SK-N-MC (cell line): ENCODE results near the gene LY9.
"Not testable (repeated sequence)": the region's sequence is repeated elsewhere in the genome, so short reads cannot be mapped to it uniquely, and the experiment has no call there.

ENCODE experiments used
- DNase-seq: peaks from one replicate; pipeline ENCODE4 v3.0.0-alpha.2; 2011; ENCODE audit warnings: low read depth, low spot score
- H3K27ac ChIP-seq: fragments of 200-600 bp; sonication (generic); 2 replicates; pipeline ENCODE4 v1.5.1; 2016; ENCODE audit warnings: mixed run types
- H3K36me3 ChIP-seq: fragments of 200-600 bp; sonication (generic); 2 replicates; pipeline ENCODE4 v1.6.1; 2017; ENCODE audit warnings: antibody characterized with exemption, low read length, mixed read lengths; ENCODE audit not compliant: insufficient read depth
- H3K4me3 ChIP-seq: fragments of 200-600 bp; sonication (generic); 2 replicates; pipeline ENCODE4 v1.5.1; 2016
- H3K9ac ChIP-seq: fragments of 200-600 bp; sonication (generic); 2 replicates; pipeline ENCODE4 v1.8.0; 2017; ENCODE audit warnings: mixed run types, mixed read lengths; ENCODE audit not compliant: insufficient read length
- H3K9me3 ChIP-seq: fragments of 200-600 bp; sonication (generic); 2 replicates; pipeline ENCODE4 v1.6.1; 2017; ENCODE audit warnings: low read depth, mild to moderate bottlenecking, antibody characterized with exemption, low read length, moderate library complexity, mixed read lengths
- EZH2 ChIP-seq: fragments of 200-600 bp; sonication (generic); IDR thresholded peaks from one replicate; pipeline ENCODE4 v1.6.1; 2017; ENCODE audit warnings: antibody characterized with exemption
- FOXP2 ChIP-seq: optimal IDR thresholded peaks from 2 replicates; pipeline ENCODE3; 2011; ENCODE audit warnings: mild to moderate bottlenecking, moderate library complexity; ENCODE audit not compliant: insufficient read depth; ENCODE audit errors: extremely low read length, control extremely low read depth
- POLR2AphosphoS5 ChIP-seq: IDR thresholded peaks from 2 replicates; pipeline ENCODE4 v1.6.1; 2012; ENCODE audit warnings: mild to moderate bottlenecking, low read depth, low read length, borderline replicate concordance

The LY9 gene

GRCh38 chr1:160866695-160867260 is 70.8 kb downstream of the LY9 start:
- no peaks in the 10 kb centered on the region for H3K9me3 ChIP-seq
- H3K9ac ChIP-seq: no peak overlapping the region
- TF ChIP-seq POLR2AphosphoS5 (no peak), FOXP2 (no peak), EZH2 (no peak)
- no peak overlapping the region for H3K27ac ChIP-seq
- no peaks in the 10 kb centered on the region for H3K36me3 ChIP-seq
- no peak for DNase-seq
- H3K4me3 ChIP-seq: no peak overlapping the region

DNA sequence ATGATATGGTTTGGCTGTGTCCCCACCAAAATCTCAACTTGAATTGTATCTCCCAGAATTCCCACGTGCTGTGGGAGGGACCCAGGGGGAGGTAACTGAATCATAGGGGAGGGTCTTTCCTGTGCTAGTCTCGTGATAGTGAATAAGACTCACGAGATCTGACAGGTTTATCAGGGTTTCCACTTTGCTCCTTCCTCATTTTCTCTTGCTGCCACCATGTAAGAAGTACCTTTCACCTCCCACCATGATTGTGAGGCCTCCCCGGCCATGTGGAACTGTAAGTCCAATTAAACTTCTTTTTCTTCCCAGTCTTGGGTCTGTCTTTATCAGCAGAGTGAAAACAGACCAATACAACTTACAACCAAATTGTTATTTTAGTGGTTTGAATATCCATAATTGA is 71.7 kb downstream of the LY9 start:
- not testable (repeated sequence) for H3K9ac ChIP-seq, DNase-seq, H3K36me3 ChIP-seq, H3K27ac ChIP-seq, H3K4me3 ChIP-seq, H3K9me3 ChIP-seq

- no peaks in the 10 kb centered on the region for H3K9me3 ChIP-seq
- no peak overlapping the region for H3K27ac ChIP-seq
Measured at GRCh38 chr1:160868141-160868540, 72.2 kb downstream of the LY9 start.

DNA sequence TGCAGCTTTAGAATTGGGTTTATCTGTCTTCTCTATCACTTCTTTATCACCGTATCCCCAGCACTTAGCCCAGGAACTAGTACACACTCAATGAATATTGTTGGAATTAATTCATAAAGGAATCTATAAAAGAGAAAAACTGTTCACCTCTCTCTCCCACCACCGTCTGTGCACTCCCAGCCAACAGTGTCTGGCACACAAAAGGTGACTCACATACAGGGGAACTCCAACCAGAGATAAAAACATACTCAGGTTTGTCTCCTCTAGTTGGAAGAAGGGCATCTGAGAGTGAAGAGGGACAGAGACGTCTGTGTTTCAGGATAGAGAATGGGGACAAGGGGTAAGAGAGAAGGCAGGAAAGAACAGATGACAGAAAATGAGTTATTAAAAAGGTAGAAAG is 79.0 kb downstream of the LY9 start:
- TF ChIP-seq EZH2 (no peak), FOXP2 (no peak), POLR2AphosphoS5 (no peak)
- H3K27ac ChIP-seq: no peak overlapping the region
- H3K36me3 ChIP-seq: no peaks in the 10 kb centered on the region
- H3K9me3 ChIP-seq: no peaks in the 10 kb centered on the region
- DNase-seq: no peak
- no peak overlapping the region for H3K4me3 ChIP-seq
- H3K9ac ChIP-seq: no peak overlapping the region

More at GRCh38 chr1:160868141-160868540, 72.2 kb downstream of the LY9 start:
- TF ChIP-seq POLR2AphosphoS5 (no peak), EZH2 (no peak), FOXP2 (no peak)
- Histone ChIP-seq H3K4me3 (no peak overlapping the region), H3K9ac (no peak overlapping the region), H3K36me3 (no peaks in the 10 kb centered on the region)
- DNase-seq: no peak

DNA sequence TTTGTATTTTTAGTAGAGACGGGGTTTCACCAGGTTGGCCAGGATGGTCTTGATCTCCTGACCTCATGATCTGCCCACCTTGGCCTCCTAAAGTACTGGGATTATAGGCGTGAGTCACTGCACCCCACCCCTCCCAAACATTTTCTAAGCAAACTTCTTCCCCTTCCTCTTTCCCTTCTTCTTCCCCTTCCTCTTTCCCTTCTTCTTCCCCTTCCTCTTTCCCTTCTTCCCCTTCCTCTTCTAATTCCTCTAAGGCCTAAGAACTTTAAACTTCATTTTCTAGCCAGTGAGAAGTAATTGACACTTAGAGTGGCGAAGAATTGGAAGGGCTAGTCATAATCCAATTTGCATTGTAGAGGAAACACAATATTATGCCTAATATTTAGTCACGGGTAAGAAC is 79.6 kb downstream of the LY9 start:
- H3K36me3 ChIP-seq, H3K27ac ChIP-seq, H3K9ac ChIP-seq, DNase-seq, H3K9me3 ChIP-seq, H3K4me3 ChIP-seq: not testable (repeated sequence)

DNA sequence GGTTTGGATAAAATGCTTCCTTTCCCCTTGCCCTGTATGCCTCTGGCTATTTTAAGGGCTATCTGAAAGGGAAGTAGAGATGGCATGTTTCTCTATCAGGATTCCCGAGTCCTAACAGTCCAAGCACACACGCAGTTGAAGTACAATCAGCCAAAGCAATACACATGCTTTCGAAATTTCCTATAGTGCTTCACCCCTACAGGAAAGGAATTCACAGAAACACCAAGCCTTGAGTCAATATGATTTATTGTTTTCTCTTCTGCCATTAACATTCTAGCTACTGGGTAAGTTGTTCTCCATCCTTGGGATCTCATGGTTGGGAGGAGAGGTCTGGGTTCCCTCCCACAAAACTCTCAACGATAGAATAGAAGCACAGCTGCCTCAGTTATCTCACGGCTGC is 80.3 kb downstream of the LY9 start:
- Histone ChIP-seq H3K36me3 (no peaks in the 10 kb centered on the region), H3K27ac (no peak overlapping the region), H3K4me3 (no peak overlapping the region), H3K9me3 (no peaks in the 10 kb centered on the region), H3K9ac (no peak overlapping the region)
- TF ChIP-seq FOXP2 (no peak), EZH2 (no peak), POLR2AphosphoS5 (no peak)
- no peak for DNase-seq

- no peak for DNase-seq
- Histone ChIP-seq H3K36me3 (no peaks in the 10 kb centered on the region), H3K4me3 (no peak overlapping the region), H3K9me3 (no peaks in the 10 kb centered on the region), H3K27ac (no peak overlapping the region), H3K9ac (no peak overlapping the region)
- TF ChIP-seq POLR2AphosphoS5 (no peak), FOXP2 (no peak), EZH2 (no peak)
Measured at GRCh38 chr1:160877221-160877620, 81.2 kb downstream of the LY9 start.
